Stimulated activated CD4-positive, alpha-beta T cell treated with anti-CD3 and anti-CD28 coated beads, Interleukin-15, amount 100 ng/mL, for 24 hours (primary cell): Measurements from ENCODE around the gene TSPOAP1.
A peak's percentile ranks its signal among the peaks of the same experiment; 100 is the strongest.

ENCODE experiments used
- DNase-seq: peaks from one replicate; pipeline ENCODE4 v3.0.0-alpha.2; 2020

The TSPOAP1 gene, protein sequence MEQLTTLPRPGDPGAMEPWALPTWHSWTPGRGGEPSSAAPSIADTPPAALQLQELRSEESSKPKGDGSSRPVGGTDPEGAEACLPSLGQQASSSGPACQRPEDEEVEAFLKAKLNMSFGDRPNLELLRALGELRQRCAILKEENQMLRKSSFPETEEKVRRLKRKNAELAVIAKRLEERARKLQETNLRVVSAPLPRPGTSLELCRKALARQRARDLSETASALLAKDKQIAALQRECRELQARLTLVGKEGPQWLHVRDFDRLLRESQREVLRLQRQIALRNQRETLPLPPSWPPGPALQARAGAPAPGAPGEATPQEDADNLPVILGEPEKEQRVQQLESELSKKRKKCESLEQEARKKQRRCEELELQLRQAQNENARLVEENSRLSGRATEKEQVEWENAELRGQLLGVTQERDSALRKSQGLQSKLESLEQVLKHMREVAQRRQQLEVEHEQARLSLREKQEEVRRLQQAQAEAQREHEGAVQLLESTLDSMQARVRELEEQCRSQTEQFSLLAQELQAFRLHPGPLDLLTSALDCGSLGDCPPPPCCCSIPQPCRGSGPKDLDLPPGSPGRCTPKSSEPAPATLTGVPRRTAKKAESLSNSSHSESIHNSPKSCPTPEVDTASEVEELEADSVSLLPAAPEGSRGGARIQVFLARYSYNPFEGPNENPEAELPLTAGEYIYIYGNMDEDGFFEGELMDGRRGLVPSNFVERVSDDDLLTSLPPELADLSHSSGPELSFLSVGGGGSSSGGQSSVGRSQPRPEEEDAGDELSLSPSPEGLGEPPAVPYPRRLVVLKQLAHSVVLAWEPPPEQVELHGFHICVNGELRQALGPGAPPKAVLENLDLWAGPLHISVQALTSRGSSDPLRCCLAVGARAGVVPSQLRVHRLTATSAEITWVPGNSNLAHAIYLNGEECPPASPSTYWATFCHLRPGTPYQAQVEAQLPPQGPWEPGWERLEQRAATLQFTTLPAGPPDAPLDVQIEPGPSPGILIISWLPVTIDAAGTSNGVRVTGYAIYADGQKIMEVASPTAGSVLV (N-terminal part only)

DNA sequence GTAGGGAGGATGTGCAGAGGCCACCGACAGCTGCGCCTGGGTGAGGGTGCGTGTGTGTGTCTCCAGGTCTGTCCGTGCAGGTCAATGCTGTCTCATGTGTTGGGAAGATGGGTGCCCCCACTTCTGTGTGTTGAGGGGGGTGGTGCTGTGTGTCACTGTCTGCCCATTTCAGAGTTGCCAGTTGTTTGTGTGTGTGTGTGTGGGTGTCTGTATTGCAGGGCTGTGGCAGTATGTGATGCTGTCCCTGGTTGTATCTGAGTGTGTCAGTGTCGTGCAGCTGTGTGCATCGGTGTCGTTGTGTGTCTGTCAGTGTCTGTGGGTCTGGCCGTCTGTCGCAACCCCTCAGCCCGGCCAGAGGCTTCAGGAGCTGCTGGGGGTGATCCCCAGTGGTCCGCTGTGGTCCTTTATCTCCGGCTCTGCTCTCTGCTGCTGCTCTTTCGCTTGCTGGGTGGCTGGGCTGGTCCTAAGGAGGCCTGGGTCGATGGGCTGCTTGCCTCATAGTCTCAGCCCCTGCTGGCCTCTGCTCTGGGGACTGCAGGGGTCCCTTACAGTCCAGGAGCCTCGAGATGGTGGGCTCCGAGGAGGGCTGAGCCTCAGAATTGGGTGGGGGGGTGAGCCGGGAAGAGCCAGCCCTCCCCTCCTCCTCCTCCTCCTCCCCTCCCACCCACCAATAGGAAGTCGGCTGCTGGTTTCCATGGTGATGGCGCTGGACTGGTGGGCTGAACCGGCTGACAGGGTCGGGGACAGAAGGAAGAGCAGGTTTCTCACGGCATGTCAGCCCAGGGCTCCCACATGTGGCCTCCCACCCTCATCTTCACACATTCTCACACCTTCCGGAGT lies at the start of gene TSPOAP1:
TSPOAP1 (minus strand) TSS at position 601 of the 840 bp plus-strand sequence. CDS start 875 bp downstream, outside the sequence.
- peak; percentile 93 for DNase-seq

DNA sequence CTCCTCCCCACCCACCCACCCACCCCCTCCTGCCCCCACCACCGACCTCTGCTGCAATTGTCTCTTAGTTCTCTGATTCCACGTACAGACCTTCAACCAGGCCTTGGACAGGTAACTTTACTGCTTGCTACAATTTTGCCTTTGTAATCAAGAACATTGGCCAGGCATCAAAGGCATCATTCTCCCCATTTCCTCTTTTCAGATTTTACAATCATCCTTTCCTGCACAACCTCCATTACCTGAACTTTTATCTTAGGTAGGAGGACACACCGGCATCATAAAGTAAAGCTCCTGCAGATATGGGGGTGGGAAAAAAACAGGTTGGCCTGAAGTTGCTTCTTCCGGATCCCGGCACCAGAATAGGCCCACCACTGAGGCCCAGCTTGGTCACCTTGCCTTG lies 49.1 kb upstream of the TSPOAP1 start:
- DNase-seq, result no peak

DNA sequence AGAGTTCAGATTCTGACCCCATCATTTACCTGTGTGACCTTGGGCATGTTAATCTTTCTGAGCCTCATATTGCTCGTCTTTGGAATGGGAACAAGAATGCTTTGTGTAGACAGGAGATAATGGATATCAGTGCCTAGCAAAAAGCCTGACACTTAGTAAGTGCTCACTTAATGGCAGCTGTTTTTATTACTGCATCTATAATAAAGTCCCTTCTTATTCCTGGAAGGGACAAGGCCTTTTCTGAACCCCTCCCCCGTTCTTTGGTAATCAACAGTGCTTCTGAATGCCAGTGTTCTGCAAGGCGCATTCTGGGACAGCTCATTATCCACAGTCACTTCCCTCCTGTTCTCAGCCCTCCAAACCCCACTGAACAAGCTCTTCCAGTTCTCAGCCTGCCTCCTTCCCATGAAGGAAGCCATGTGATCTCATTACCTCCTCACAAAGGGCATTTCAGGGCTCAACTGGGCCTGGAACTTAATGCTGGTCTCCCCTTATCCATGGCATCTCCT lies 48.6 kb upstream of the TSPOAP1 start:
- no peak for DNase-seq

DNA sequence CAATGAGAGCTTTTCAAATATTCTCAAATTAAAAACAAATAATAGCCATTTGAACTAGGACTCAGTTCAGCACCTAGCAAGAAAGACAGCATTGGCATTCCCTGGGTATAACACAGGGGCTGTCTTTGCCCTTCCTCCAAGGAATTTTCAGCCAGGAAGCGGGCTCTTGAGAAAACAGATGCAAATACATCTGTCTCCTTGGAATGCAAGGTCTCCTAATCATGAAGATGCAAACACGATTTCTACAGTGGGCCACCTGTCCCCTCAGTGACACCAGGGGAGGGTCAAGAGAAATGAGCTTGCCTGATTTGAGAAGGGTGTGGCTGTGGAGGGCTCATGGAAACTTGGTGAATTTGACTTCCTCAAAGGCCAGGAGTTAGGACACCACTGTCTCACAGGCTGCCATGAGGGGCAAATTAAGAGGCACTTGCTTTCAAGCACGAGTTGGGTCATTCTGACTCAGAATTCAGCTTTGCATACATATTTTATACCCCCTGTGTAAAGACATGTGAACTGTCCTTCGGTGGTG lies 47.9 kb upstream of the TSPOAP1 start:
- DNase-seq, result no peak

DNA sequence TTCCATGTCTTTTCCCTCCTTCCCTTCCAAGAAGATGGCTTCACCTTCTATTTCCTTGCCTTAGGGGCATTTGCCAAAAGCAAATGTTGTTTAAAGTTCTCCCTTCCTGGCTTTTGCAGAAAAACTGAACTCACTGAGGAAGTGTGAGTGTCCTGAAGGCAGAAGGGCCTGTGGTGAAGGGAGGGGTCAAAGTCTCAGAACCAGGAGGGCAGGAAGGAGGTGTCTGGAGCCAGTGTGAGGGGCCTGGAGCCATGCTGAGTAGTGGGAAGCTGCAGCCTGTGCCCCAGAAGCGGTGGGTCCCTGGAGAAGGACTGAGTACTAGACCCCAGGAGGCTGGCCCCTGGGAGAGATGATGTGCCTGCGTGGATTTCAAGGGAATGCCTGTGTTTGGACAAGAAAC lies 47.2 kb upstream of the TSPOAP1 start:
- no peak for DNase-seq

DNA sequence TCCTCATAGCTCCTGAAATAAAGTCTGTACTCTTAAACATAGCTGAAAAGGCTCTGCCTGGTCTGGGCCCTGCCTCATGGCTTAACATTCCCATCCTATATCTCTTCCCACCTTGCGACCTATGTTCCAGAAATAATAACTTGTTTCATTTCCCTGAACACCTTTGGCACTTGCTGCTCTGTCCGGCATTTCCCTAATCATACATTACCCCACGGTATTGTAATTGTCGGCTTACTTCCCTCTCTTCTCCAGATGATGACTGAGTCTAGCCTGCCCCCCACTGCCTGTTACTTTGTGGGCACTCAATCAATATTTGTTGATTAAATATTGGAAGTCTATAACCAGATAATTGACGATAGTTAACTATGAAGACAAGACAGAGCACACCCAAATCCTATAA lies 46.7 kb upstream of the TSPOAP1 start:
- DNase-seq, result no peak

DNA sequence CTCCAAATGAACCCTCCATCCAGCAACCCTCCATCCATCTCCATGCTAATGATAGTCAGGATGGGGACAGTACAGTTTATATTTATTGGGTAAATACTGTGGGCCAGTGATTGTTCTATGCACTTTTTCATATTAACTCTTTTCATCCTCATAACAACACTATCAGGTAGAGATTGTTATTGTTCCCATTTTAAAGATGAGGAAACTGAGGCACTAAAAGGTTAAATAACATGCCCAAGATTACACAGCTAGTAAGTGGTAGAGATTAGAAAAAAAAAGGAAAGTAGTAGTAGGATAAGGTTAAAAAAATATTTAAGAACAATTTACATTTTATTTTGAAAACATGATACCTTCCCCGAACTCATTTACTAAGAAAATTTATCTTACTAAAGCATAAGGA lies 45.3 kb upstream of the TSPOAP1 start:
- DNase-seq, result no peak

DNA sequence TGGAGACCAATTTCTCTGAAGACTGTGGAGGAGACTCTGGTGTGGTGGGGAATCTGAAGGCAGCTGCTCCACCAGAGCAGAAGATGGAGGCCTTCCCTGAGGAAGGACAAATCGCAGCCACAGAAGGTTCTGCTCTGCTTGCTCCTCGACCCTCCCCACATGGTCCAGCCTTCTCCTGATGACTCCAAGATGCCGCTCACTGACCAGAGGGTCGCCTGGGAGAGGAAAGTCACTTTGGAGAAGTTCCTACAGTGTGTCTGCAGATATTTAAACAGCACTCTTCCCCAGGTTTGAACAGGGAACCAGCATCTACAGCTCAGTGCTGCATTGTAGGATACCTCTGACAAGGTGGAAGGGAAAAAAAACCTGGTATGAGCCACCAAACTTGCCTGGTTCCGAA lies 44.4 kb upstream of the TSPOAP1 start:
- DNase-seq, result no peak

DNA sequence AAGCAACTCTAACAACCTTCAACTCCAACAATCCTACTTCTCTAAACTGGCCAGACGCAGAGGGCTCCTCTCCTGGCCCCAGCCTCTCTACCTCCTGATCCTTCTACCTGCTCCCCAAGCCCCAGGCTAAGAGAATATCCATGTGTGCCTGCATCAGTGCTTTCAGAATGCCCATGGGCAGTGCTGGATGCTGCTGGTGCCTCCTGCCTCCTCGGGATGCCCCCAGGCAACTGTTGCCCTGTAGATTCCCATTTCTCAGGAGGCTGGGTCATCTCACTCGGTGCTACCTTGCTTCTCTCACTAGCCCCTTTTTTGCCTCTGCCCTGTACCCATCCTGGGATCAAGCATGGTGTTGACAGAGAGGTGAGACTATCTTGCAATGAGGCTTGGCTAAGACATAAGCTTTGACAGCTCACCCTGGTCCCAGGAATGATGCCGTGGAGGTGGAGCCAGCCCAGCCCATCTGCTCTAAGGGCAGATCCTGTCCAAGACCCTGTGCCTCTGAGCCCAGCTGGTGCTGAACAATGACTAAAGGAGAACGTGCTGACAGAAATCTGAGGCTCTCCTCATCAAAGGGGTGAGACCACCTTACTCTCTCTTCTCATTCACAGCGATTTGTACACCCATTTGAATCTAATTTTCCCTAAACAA lies 42.8 kb upstream of the TSPOAP1 start:
- no peak for DNase-seq

DNA sequence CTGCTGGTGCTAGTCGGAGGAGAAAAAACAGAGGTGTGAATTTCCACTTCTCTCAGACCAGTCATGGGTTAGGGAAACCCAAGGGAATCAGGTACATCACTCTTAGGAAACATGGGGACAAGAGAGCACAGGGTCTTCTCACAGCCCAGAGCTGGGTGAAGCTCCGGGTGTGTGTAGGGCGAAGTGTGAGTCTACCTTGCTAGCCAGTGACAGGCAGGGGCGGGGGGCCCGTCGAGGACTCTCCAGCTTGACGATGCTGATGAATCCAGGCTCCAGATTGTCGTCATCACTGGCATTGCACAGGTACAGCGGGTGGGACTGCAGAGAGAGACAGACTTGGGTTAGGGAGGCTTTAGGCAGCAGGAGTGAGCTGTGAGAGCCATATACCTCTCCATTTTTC lies 42.1 kb upstream of the TSPOAP1 start:
- no peak for DNase-seq

DNA sequence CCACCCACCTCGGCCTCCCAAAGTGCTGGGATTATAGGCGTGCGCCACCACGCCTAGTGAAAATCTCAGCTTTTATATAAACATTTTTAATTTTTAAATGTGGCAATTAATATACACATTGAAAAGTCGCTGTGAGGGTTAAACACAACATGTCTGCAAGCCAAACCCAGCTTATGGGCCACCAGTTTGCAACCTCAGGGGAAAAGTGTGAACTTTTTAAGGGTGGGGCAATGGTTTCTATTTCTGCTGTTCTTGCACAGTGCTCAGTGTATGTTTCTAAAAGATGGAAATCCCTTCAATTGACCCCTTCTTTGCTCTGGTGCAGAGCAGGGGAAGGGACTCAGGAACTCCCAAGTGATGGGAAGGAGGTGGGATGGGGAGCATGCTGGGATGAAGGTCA lies 41.7 kb upstream of the TSPOAP1 start:
- DNase-seq, result no peak

DNA sequence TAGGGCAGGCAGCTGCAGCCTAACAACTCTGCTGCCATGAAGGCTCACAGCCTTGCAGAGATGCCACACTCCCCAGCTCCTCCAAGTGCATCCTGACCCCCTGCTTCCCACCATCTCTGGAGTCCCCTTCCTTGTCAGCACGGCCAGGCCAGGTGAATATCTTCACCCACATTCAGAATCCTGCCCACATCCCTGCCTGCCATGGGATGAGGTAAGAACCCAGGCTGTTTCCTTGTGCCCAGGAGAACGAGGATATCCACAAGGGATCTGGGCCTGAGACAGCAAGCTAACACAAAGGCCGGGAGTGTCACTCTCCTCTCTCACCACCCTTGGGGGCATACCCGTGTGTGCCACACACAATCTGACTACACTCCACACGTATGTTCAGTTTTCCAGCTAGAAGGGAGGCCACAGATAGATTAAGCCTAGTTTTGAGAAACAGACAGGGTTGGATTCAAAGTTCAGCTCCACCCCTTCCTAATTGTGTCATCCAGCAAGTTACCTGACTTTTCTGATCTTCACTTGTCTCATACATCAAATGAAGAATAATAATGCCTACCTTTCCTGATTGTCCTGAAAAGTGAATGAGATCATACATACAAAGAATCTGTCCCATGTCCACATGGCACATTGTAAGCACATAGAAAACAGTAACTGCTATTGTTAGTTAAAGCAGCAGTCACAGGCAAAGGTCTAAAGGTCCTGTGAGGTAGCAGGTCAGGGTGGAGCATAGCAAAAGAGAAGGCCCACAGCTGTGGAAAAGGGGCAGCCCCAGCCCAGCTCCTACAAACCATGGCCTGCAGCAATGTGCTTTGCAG lies 40.8 kb upstream of the TSPOAP1 start:
- no peak for DNase-seq

DNA sequence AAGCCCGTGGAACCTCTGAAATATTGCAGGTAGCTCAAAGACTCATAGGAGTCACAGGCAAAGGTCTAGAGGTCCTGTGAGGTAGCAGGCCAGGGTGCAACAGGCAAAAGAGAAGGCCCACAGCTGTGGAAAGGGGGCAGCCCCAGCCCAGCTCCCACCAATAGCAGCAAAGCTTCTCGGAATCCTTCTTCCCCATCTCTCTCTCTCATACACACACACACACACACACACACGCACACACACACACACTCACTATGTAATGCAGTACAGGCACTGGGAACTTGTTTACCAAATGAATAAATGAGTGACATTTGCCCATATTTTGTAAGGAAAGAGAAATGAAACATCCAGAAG lies 40.2 kb upstream of the TSPOAP1 start:
- DNase-seq, result no peak

DNA sequence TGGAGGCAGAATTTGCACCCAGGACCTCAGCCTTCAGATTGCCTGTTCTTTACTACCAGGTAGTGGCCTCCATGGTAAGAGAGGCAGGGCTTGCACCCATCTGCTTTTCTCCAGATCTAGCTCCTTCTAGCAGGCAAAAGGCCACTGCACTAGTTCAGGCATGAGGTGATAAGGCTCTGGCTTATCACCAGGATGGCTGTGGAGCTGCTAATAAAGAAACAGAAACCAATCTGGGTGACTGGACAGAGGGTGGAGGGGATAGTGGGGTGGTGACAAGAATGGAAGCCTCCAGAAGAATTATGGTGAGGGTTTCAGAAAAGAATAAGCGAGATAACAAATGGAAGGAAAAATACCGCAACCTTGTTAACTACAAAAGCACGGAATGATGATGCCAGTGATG lies 38.9 kb upstream of the TSPOAP1 start:
- no peak for DNase-seq

DNA sequence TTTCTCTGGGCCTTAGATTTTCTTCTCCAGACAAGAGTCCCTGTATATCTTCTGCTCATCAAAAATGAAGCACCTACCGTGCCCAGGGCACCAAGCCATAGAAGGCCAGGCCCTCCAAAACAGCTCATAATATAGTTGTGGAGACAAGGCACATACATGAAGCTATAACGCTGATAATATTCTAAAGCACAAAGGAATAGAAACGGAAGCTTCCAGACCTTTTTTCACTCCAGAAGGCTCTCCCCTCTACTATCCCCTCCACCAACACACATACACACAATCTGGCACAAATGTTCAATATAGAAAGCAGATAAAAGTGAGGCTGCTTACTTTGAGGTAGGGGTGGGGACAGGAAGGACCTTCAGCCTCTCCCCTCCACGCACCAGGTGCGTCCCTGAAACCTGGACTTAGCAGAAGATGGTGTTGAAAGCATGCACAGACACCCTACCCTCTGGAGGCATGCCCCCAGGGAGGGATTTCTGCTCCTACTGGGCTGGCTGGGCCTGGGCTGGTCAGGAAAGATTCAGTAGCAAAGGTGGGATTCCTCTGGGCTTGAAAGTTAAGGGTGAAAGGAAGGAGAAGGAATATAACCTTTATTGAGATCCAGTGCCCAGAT lies 37.5 kb upstream of the TSPOAP1 start:
- DNase-seq, result no peak

DNA sequence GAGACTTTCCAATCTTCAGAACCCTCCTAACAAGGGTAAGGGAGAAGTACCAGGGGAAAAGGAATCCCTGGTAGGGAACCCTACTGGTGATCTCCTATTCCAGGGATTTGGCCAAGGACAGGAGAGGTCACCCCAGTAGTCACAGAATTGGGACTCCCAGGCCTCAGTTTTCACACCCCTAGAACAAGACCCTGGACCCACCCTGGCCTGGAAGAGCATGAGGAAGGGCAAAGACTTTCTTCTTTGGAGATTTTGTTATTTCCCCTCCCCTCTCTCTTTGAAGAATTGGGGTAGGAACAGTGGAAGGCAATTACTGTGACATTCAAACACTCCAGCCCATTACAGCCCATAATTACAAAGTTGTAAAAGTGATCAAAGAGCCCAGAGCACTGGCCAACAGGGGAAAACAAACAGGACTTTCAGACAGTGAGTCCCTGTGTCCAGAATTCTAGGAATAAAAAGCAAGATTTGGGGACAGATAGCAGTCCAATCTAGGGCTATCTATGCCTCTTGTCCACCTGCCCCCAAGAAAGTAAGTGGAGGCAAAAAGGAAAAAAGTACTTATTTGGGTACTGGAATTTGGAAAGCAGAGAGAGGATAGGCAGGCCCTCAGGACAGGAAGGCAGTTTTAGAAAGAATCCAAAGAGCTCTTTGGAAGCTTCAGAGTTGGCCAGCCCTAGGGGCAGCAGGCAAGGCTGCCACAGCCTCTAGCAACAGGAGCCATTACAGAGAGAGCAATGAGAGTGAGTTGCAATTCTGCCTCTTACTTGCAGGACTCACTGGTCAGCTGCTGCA lies 36.8 kb upstream of the TSPOAP1 start:
- DNase-seq, result no peak

DNA sequence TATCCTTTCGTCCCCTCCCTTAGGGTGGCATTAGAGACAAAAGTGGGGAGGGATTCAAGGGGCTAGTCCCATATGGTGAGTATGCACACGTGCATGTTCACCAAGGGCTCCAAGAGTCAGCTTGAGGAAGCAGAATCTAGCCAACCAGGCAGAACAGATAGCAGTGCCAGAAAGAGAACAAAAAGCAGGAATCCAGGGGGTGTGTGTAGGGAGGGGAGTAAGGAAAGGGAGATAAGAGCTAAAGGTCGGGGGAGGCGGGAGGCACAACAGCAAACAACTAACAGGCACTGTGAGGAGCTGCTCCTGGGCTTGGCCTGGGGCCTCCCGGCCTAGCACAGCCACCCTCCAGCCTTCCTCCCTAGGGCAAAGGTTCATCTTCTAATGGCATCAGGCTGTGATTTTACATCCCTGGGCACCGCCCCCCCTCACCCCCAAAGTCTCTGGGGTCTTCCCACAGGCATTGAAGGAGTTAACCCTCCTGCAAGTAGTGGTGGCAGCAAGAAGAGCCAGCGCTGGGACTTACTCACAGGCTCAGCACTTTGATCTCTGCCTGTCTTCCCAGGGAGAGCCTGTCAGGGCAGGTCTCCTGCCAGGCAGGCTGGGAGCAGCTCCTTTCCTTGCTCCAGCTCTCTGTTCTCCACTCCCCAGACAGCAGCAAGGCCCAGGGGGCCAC lies 35.8 kb upstream of the TSPOAP1 start:
- no peak for DNase-seq

DNA sequence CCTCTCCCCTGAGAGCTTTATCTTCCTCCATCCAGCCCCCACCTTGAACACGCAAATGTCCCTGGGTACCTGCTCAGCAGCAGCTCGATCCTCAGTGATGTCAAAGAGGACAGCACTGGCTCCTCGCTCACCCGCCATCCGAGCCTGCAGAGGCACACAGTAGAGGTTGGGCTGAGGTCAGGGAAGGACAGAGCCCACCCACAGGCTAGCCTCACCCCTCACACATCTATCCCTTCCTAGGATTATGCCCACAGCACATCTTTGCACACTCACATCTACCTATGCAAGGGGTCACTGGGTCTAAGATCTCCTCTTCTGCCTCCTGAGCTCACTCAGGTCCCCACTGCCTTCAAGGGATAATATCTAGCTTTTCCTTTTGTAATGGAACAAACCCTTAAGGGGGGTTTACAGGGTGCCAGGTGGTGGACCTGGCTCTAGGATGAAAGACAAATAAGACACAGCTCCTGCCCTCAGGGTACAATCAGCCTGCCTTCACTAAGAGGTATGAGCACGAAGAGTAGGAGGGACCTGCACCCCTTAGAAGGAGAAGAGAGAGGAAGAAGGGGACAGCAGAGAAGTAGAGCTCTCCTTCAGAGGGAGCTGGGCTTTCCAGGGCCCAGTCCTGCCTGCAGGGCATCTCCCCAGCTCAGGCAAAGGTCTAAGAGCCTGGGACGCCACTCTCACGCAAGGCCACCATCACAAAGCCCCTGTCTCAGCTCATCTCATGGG lies 35.0 kb upstream of the TSPOAP1 start:
- DNase-seq, result no peak
